KBM-7 (cell line): ENCODE results near the gene RPS4Y2.

Experiments
- DNase-seq: peaks from one replicate; pipeline ENCODE4 v3.0.0-alpha.2; 2015
- in situ Hi-C: fragments of 300-500 bp; cut with MboI; formaldehyde crosslinking; loops from 2 replicates; pipeline ENCODE4 v1.14.3; 2020; ENCODE audit warnings: low sequenced_read_pairs, low pct_unique_long_range_greater_than_20kb, mixed read lengths

The RPS4Y2 gene

DNA sequence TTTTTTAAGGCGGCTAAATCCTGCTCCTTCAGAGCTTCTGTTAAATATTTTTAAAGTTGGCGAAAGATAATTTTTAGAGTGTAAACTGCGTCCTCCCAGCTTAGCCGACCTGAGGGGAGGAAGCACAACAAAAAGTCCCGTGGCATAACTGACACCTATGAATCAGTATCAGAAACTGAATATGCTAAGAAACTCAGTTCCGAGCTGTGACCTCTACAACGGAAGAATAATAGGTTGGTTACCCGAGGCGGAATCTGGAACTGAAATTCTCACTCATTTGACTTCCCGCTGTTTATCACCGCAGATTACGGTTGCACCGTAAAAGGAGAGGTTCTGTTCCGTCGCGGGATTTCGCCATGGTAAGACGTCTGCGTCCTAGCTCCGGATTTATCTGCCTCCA, at the start of gene RPS4Y2:
Gene RPS4Y2, plus strand, starts transcription at position 301 of the 400 bp plus-strand sequence. Its CDS starts 56 bp downstream, at position 357.
- in situ Hi-C loops = no loop called here
- DNase-seq = no peak

DNA sequence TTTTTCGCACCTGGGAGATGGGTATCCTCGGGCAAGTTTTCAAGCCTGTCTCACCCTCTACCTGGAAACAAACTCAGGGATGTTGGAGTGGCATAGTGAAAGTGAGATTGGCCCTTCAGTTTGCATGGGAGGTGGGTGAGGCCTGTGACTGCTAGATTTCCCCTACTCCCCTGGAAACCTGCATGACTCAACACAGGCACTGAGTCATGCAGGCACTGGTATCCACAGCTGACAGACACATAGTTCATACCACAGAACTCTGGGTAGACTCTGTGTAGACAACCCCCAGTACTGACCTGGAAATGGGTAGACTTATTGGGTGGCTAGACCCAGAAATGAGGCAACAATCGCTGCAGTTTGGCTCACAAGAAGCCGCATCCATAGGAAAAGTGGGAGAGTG, 41.5 kb upstream of the RPS4Y2 start:
- in situ Hi-C loops = no loop called here
- DNase-seq = no peak

DNA sequence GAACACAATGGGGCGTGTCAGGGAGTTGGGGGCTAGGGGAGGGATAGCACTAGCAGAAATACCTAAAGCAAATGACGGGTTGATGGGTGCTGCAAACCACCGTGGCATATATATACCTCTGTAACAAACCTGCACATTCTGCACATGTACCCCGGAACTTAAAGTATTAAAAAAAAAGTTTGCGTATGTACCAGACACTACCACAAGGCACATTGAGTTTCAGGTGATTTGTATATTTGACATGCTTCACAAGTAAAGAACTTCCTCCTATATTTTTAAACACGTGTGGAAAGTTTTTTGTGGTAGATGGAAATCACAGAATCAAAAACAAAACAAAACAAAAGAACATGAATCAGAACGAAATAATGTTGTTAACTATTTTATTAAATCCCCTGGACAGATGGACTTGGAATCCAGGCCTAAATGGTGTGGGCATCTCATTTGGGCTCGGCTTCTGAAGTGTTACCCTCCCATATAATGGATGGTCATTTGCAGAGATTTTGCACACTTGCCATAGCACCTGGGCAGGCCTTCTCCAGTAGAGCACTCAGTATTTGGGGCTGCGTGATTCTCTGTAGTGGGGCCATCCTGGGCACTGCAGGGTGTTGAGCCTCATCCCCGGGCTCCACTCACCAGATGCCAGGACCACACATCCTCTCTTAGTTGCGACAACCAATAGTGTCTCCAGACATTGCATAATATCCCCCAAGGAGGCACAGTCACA, 29.6 kb upstream of the RPS4Y2 start:
- DNase-seq = no peak
- in situ Hi-C loops = loop anchor here (25.0 kb wide), 1 partner anchor 164 kb away; no protein-coding TSS in a partner anchor

DNA sequence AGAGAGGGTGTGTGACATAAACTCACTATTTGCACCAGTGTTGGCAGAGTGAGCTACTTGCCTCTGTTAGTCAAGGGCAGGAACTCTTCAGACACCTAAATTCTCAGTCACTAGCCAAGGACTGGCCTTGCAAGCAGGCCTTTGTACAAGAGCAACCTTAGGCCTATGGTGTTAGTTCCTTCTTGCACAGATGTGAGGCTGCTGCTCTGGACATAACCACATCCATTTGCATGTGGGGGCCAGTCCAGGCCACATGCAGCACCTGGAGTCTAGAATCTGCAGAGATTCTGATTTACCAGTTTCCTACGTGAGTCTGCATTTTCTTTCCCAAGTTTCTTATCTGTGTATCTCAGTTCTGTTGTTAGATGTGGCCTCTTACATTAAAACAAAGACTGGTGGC, 20.7 kb upstream of the RPS4Y2 start:
- DNase-seq = no peak
- in situ Hi-C loops = loop anchor here (25.0 kb wide), 1 partner anchor 173 kb away; no protein-coding TSS in a partner anchor

DNA sequence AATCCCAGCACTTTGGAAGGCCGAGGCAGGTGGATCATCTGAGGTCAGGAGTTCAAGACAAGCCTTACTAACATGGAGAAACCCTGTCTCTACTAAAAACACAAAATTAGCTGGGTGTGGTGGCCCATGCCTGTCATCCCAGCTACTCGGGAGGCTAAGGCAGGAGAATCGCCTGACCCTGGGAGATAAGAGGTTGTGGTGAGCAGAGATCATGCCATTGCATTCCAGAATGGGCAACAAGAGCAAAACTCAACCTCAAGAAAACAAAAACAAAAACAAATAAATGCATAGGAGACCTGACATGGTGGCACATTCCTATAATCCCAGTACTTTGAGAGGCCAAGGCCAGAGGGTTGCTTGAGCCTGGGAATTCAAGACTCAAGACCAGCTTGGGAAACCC, 16.1 kb upstream of the RPS4Y2 start:
- DNase-seq = no peak
- in situ Hi-C loops = loop anchor here (25.0 kb wide), 1 partner anchor 178 kb away; no protein-coding TSS in a partner anchor

DNA sequence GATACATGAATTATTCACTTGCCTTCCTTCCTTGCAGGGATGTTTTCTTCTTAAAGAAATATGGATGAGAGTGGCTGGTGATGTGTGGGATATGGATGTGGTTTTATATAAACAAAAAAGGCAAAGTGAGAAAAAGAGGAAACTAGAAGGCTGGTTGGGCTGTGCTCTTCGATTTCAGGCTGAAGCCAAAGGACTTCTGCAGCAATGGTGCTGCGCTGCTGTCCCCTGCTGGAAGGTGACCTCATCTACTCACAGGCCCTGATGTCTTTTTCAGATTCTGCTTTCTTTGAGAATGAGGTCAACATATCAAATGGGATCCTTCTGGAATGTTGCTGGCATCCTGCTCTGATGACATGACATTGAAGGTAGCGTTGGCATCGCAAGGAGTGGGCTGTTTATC, 15.3 kb upstream of the RPS4Y2 start:
- in situ Hi-C loops = loop anchor here (25.0 kb wide), 1 partner anchor 178 kb away; no protein-coding TSS in a partner anchor
- DNase-seq = peak; percentile 85

DNA sequence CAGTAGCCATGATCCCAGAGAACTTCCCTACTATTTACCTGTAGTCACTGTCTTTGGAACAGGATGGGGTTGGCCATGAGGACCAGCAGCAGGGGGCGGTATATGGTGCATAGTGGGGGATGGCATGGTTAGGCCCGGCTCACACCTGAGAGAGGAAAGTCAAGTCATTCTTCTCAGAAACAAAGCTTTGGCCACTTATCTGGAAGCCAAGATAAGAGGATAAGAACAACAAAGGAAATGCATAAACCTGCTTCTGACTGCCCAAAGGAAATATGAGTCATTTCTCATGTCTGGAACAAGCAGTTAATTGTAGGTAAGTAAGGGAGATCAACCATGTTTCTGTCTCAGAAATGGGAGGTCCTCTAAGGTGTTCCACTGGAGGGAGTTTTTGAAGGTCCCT, 10.8 kb upstream of the RPS4Y2 start:
- in situ Hi-C loops = loop anchor here (25.0 kb wide), 1 partner anchor 183 kb away; no protein-coding TSS in a partner anchor
- DNase-seq = peak; percentile 66

DNA sequence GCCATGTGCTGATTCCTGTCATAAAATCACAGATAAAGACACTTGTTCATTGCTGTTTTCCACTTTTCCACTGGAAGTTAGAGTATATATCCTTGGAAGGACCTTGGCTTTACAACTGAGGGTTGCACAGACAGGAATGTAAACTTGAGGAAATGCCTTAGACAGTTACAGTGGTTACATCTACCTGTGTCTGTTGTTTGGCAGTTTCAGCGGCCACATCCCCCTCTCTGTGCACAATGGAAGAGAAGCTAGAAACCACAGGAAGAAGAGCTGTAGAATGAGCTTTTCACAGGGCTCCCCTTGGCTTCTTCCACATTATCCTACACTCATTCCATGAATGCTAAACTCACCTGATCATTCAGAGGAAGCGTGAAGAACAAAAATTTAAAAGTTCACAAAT, 9.0 kb upstream of the RPS4Y2 start:
- in situ Hi-C loops = loop anchor here (25.0 kb wide), 1 partner anchor 185 kb away; no protein-coding TSS in a partner anchor
- DNase-seq = peak; percentile 42

DNA sequence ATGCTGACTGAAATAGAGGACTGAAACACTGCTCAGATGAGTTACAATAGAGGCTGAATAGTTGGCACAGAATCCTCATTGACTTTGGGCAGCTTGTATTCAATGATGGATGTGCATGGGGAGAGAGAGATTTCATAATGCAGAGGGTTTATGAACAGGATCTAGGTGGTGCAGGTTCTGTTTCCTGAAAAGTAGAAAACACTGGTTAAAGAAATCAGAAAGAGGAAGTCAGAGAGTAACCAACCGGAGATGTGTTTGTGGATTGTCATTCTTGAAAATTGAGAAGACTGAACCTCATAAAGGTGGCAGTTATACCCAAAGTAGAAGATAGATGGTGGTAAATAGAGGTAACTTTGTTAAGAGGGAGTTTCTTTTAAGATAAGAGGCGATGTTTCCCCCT, 8.0 kb downstream of the RPS4Y2 start:
- DNase-seq = peak; percentile 94
- in situ Hi-C loops = no loop called here

DNA sequence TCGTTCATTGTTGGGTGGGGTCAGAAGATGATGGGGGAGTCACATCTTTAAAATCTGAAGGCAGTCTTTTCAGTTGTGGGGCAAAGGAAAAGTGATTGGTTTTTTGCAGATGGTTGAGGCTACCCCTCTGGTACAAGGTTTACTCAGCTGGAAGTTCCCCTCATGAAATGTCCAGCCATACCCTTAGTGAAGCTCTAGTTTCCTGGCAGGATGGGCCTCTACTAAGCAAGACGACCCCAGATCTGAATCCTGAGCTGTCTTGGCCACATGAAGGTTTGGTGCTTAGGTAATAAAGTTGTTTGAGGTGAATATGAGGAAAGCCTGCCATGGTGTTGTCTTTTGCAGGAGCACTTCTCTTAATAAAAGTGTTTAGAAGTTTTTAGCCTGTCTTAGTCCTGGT, 9.2 kb downstream of the RPS4Y2 start:
- in situ Hi-C loops = no loop called here
- no peak for DNase-seq

DNA sequence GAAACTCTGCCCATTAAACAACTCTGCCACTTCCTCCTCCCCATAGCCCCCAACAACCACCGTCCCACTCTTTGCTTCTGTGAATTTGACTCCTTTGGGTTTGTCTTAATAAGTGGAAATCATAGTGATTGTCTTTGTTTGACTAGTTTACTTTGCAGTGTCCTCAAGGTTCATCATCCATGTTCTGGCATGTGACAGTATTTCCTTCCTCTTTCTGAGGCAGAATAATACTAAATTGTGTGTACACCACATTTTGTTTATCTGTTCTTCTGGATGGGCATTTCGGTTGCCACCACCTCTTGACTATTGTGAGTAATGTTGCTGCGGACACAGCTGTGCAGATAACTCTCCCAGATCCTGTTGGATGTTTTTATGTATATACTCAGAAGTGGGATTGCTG, 14.8 kb downstream of the RPS4Y2 start:
- in situ Hi-C loops = no loop called here
- DNase-seq = peak; percentile 48

DNA sequence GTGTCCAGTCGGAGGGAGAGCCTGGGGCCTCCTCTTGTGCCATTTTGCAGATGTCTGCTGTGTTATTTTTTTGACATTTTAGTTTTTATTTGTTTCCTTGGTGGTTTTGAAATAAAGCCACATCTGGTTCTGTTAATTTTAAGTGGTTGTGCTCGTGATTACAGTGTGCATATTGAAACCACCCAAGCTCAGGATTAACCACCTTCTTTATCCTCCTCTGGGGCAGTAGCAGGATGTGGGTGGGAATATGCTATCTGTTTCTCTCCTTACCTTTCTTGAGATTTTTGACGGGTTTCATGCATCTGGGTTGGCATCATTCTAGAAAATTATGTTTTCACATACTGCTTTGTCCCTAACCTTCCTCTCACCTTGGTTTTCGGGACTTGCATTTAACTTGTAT, 20.2 kb downstream of the RPS4Y2 start:
- no peak for DNase-seq
- in situ Hi-C loops = no loop called here

DNA sequence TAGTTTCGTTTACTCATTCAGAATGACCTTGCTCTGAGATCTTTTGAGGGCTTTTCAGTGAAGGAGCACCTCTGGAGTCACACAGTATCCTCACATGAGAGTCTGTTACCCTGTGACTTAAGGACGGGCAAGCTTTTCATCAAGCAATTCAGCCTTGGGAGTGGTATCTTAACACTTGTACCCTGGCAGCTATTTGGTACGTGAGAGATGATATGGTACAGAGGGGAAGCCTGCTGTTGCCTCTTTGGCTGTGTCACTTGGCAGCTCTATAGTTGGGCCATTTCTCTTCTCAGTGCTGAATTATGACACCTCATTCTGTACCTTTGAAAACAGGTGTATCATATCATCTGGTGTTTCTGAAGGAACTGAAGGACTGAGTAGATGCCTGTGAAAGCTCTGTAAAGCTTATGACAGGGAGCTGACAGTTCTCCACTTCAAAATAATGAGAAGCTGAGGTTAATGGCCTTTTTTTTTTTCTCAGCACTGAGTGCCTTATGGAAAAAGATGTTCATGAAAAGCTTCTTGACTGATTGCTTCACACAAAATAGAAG, 24.3 kb downstream of the RPS4Y2 start:
- no peak for DNase-seq
- in situ Hi-C loops = no loop called here

DNA sequence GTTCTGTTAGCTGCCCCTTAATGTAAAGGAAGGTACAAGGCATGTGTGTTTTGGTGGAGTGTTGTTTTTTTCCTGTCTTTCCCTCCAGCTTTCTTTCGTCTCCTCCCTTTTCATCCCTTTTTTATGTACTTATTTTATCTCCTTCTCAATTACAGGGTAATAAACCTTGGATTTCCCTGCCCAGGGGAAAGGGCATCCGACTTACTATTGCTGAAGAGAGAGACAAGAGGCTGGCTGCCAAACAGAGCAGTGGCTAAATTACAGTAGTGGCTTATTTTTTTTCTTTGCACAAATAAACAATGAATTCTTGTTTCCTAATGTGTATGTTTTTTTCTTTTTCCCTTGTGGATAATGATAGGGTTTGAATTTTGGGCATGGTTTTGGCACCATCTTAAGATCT, 24.9 kb downstream of the RPS4Y2 start:
- in situ Hi-C loops = no loop called here
- no peak for DNase-seq

DNA sequence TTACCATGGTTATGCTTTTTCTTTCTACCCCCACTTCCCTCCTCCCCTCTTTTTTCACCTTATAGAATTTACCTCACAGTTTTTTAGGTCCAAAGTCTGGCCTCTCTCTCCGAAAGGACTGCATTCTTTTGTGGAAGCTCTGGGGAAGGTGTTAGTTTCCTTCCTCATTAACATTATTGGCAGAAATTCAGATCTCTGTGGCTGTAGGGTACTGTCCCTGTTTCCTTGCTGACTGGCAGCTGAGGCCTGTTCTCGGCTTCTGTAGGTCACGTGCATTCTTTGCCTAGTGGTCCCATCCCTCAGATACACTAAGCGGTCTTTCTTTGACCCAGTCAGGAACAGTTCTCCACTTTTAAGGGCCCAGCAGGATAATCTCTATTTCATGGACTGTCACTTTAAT, 25.5 kb downstream of the RPS4Y2 start:
- peak; percentile 34 for DNase-seq
- in situ Hi-C loops = no loop called here

DNA sequence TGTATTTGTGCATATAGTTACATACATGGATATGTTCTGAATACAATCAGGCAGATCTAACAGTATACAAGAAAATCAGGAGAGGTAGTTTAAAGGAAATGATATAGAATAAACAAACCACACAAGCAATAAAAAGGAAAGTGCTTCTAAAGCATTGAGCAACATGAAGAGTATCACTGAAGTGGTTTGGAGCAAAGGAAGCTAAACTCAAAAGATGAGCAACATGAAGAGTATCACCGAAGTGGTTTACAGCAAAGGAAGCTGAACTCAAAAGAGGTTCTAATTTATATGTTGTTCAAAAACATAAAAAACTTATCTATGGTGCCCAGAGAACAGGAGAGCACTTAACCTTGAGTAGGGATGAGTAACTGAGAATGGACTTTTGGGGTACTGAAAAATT, 29.1 kb downstream of the RPS4Y2 start:
- in situ Hi-C loops = no loop called here
- no peak for DNase-seq

DNA sequence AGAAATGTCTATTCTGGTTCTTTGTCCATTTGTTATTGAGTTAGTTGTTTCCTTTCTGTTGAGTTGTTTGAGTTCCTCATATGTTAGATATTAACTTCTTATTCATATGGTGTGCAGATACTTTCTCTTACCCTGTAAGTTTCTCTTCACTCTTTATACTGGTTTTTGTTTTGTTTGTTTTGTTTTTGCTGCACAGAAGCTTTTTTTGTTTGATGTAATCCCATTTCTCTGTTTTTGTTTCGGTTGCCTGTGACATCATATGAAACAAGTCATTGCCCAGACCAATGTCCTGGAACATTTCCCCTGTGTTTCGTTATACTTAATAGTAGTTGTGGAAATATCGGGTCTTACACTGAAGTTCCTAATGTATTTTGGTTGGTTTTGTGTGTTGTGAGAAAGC, 31.2 kb downstream of the RPS4Y2 start:
- no peak for DNase-seq
- in situ Hi-C loops = no loop called here

DNA sequence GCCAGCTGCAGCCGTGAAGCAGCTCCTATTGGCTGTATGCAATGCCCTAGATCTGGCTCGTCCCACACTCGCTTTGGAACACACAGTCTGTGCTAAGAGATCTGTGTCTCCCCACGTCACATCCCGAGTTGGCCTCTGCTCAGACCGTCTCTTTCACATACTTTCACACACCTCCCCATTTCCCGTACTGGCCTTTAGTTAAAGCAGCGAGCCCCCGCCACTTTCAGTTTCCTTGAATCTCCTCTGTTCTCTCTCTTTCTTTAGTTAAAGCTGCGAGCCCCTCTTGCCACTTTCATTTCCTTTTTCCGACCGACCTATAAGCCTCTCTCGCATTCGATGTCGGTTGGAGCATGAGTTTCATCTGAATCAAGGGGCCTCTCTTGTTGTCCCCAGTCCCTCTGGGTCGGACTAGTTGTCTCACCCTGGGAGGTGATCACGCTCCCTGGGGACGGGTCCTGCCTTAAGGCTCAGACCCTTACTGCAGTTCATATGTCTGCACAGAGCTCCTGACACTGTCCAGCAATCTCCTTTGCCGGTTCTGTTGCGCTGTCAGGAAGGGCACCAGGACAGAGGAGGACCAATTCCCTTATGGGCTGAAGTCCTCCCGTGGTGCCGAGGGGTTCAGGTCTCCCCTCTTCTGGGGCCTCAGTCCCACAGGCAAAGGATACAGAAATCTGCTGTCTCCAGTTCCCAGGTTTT, 42.6 kb downstream of the RPS4Y2 start:
- no peak for DNase-seq
- in situ Hi-C loops = no loop called here

DNA sequence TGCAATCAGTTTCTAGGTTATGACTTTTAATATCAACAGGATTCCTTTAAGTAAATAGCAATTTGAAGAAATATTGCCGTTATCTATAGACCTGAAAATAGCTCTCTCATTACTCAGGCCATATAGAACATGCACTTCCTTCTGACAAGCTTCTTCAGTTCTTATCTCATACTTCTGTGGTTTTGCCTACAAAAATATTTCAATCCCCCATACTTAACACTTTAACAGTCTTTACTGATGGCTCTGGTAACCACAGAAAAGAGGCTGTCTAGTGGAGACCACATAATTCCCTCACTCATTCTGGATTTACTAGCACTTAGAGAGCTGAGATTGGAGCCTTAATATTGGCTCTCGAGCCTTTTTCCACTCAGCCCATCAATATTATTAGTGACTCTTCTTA, 46.8 kb downstream of the RPS4Y2 start:
- in situ Hi-C loops = no loop called here

DNA sequence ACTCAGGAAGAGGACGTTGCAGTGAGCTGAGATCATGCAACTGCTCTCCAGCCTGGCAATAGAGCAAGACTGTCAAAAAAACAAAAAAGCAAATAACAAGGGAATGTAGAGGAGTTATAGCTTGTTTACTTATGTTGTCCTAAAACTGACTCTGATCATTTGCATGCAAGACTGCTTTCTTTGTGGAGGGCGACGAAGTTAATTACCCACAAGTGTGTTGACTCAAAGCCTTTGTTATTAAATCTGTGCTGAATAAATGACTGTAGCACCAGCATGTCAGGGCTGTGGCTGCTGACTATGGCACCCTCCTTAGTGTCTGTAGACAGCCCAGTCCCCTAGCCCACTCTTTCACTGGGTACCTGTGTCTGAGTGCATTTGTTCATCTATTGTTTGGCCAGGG, 50.3 kb downstream of the RPS4Y2 start:
- no peak for DNase-seq
- in situ Hi-C loops = no loop called here

More for the DNA sequence above, 46.8 kb downstream of the RPS4Y2 start:
- peak; percentile 66 for DNase-seq
